HFFc6 (cell line): ENCODE measurements around the gene MAP7D3. TPM values are rescaled to one million over a fixed set of nuclear protein-coding genes. Genes with fewer than 3 reads are reported as not detected.

ENCODE experiments used
- DNase-seq: peaks from one replicate; pipeline ENCODE4 v3.0.0-alpha.2; 2018
- H3K27ac Mint-ChIP-seq: 2 replicates; pipeline ENCODE4 v1.8.0; 2020; ENCODE audit warnings: mild to moderate bottlenecking, mixed read lengths
- H3K27me3 Mint-ChIP-seq: 2 replicates; pipeline ENCODE4 v1.8.0; 2021; ENCODE audit warnings: mild to moderate bottlenecking, moderate library complexity, mixed read lengths; ENCODE audit not compliant: insufficient read depth
- H3K36me3 Mint-ChIP-seq: 2 replicates; pipeline ENCODE4 v1.8.0; 2021; ENCODE audit warnings: low read depth, mixed read lengths
- H3K4me1 Mint-ChIP-seq: 2 replicates; pipeline ENCODE4 v1.8.0; 2020; ENCODE audit warnings: low read depth, mixed read lengths
- H3K4me3 Mint-ChIP-seq: 2 replicates; pipeline ENCODE4 v1.8.0; 2020; ENCODE audit warnings: mild to moderate bottlenecking, moderate library complexity, mixed read lengths
- H3K9me3 Mint-ChIP-seq: 2 replicates; pipeline ENCODE4 v1.8.0; 2020; ENCODE audit warnings: mild to moderate bottlenecking, mixed read lengths
- CTCF ChIP-seq: fragments of 200-600 bp; sonication (generic); IDR thresholded peaks from 2 replicates; pipeline ENCODE4 v1.5.0; 2021; ENCODE audit warnings: antibody characterized with exemption, mild to moderate bottlenecking
- total RNA-seq, 6 experiments: library from RNA; stranded (reverse); fragmentation: NEBNext Ultra II Directional; extraction: Animal tissue kit (Norgen Biotek cat#: 25700); gene quantifications; 2 replicates in 1 of 6; 3 replicates in 5 of 6; pipeline ENCODE4 v1.2.3, GENCODE V29; 2021

MAP7D3 gene
- total RNA-seq, 6 experiments from 2014 or later: 26.9 to 30.5 (median 28.7) TPM

- peak; percentile 9 for DNase-seq
- H3K27me3 Mint-ChIP-seq: no peaks in the 10 kb centered on the region
- H3K27ac Mint-ChIP-seq: no peak overlapping the region
- no peak overlapping the region for H3K4me3 Mint-ChIP-seq
- H3K9me3 Mint-ChIP-seq: no peaks in the 10 kb centered on the region
- peak; percentile 84 for TF ChIP-seq CTCF
- H3K36me3 Mint-ChIP-seq: no peaks in the 10 kb centered on the region
- H3K4me1 Mint-ChIP-seq: peaks cover 33% of the 10 kb centered on the region
Observed at GRCh38 chrX:136268051-136269048, 17.1 kb upstream of the MAP7D3 start.

- H3K27me3 Mint-ChIP-seq: no peaks in the 10 kb centered on the region
- H3K4me1 Mint-ChIP-seq: peaks cover 34% of the 10 kb centered on the region
- H3K9me3 Mint-ChIP-seq: no peaks in the 10 kb centered on the region
- no peak for DNase-seq
- no peak for TF ChIP-seq CTCF
- no peak overlapping the region for H3K27ac Mint-ChIP-seq
- no peak overlapping the region for H3K4me3 Mint-ChIP-seq
- H3K36me3 Mint-ChIP-seq: no peaks in the 10 kb centered on the region
Observed at GRCh38 chrX:136266828-136267227, 15.6 kb upstream of the MAP7D3 start.

- Mint-ChIP-seq H3K27ac (no peak overlapping the region), H3K27me3 (no peaks in the 10 kb centered on the region), H3K4me1 (peaks cover 64% of the 10 kb centered on the region), H3K36me3 (no peaks in the 10 kb centered on the region), H3K9me3 (no peaks in the 10 kb centered on the region), H3K4me3 (no peak overlapping the region)
- DNase-seq: no peak
- peak; percentile 12; the same call in 1 of the 2 replicates for TF ChIP-seq CTCF
Observed at GRCh38 chrX:136262812-136263315, 11.7 kb upstream of the MAP7D3 start.

- Mint-ChIP-seq H3K27ac (peak overlapping the region; percentile 40; the same call in 1 of the 2 replicates), H3K4me1 (peaks cover 64% of the 10 kb centered on the region), H3K9me3 (no peaks in the 10 kb centered on the region), H3K27me3 (no peaks in the 10 kb centered on the region), H3K36me3 (no peaks in the 10 kb centered on the region), H3K4me3 (no peak overlapping the region)
- DNase-seq: no peak
- TF ChIP-seq CTCF: no peak
Observed at GRCh38 chrX:136262243-136262642, 11.0 kb upstream of the MAP7D3 start.

- peaks cover 59% of the 10 kb centered on the region for H3K4me1 Mint-ChIP-seq
- H3K27ac Mint-ChIP-seq: peak overlapping the region; percentile 87
- H3K27me3 Mint-ChIP-seq: no peaks in the 10 kb centered on the region
- peak; percentile 25 for DNase-seq
- H3K9me3 Mint-ChIP-seq: no peaks in the 10 kb centered on the region
- no peak for TF ChIP-seq CTCF
- H3K36me3 Mint-ChIP-seq: no peaks in the 10 kb centered on the region
- peak overlapping the region; percentile 33; the same call in 1 of the 2 replicates for H3K4me3 Mint-ChIP-seq
Observed at GRCh38 chrX:136261321-136261720, 10.1 kb upstream of the MAP7D3 start.
